ENCODE data around the gene PDCD4.

Gene PDCD4

GRCh38 chr10:110919971-110920881 is 48.5 kb downstream of the PDCD4 start:
- no peak for ATAC-seq

- no peak for ATAC-seq
These were observed 52.2 kb downstream of the PDCD4 start for GRCh38 chr10:110923856-110924493.

- ATAC-seq = no peak
These were observed 55.7 kb downstream of the PDCD4 start for GRCh38 chr10:110927461-110927860.

- ATAC-seq = no peak
These were observed 60.1 kb downstream of the PDCD4 start for GRCh38 chr10:110931769-110932381.

GRCh38 chr10:110932505-110933180 is 60.9 kb downstream of the PDCD4 start:
- no peak for ATAC-seq

DNA sequence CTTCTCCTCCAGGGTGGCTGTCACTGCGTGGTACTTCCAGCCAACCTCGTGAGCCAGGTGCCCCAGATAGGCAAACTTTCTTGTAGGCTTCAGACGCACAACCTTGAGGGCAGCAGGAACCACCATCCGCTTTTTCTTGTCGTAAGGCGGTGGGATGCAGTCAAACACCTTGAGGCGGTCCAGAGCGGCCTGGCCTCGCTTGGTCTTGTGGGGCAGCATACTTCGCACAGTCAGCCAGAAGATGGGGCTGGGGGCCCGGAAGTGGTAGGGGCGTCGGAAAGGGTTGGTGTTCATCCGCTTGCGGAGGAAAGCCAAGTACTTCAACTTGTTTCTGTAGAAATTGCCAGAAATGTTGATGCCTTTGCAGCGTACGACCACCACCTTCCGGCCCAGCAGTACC is 65.0 kb downstream of the PDCD4 start:
- ATAC-seq = no peak

DNA sequence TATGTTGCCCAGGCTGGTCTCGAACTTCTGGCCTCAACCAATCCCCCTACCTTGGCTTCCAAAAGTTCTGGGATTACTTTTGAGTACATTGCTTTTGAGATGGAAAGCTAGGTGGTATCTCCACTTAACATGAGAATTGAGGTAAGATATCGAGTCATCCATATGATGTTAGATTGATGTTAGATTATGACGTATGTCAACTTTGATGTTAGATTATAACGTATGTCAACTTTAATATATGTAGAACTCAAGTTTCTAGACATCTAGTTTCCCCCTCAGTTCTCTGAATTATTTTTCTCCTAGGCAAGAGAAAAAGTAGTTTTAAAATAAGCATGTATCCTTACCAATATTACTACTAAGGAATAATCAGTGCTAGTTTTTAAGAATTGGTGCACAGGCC is 67.7 kb downstream of the PDCD4 start:
- no peak for ATAC-seq

- no peak for ATAC-seq
These were observed 73.2 kb downstream of the PDCD4 start for GRCh38 chr10:110944792-110945396.

- ATAC-seq = no peak
These were observed 74.8 kb downstream of the PDCD4 start for GRCh38 chr10:110946496-110946895.

DNA sequence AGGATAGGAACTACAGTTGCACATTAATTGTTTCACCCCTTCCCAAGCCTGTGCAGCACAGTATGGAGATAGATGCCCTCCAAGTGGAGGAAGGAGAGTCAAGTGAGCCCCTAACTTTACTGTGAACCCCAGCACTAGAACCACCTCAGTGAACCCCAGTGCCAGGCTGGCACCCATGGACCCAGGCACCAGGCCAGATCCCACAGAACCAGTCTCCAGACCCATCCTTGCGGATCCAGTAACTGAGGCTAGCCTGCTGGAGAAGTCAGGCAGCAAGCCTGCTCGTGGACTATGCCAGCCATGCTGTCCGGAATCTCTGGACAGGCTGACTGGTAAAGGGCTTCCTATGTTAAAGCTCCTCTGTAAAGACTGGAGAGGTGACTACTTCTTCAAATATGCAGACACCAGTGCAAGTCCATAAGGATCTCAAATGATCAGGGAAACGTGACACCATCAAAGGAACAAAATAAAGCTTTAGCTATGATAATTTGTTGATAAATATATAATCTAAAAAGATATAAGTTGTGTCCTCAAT is 75.4 kb downstream of the PDCD4 start:
- no peak for ATAC-seq
